Smooth muscle cell (in vitro differentiated cells): Measurements from ENCODE around the gene CDCA8. TPM values are rescaled to one million over a fixed set of nuclear protein-coding genes. Genes with fewer than 3 reads are reported as not detected.
"Not testable (repeated sequence)": the region's sequence is repeated elsewhere in the genome, so short reads cannot be mapped to it uniquely, and the experiment has no call there.

Experiments
- DNase-seq: peaks from one replicate; lab custom pipeline; 2025; ENCODE audit not compliant: unreplicated experiment; lab: John Stamatoyannopoulos, UW
- H2AFZ ChIP-seq: fragments of 200-600 bp; sonication (generic); 2 replicates; pipeline ENCODE4 v1.6.0; 2016; ENCODE audit warnings: antibody characterized with exemption, low read depth, mild to moderate bottlenecking
- H3F3A ChIP-seq: fragments of 200-600 bp; sonication (generic); 2 replicates; pipeline ENCODE4 v1.6.0; 2017; ENCODE audit warnings: antibody characterized with exemption, low read depth
- H3K27ac ChIP-seq: fragments of 200-600 bp; sonication (generic); 2 replicates; pipeline ENCODE4 v1.5.1; 2016; ENCODE audit warnings: low read depth, mild to moderate bottlenecking
- H3K27me3 ChIP-seq: fragments of 200-600 bp; sonication (generic); 2 replicates; pipeline ENCODE4 v1.6.1; 2016; ENCODE audit warnings: low read depth, mild to moderate bottlenecking
- H3K36me3 ChIP-seq: fragments of 200-600 bp; sonication (generic); 2 replicates; pipeline ENCODE4 v1.5.1; 2016; ENCODE audit warnings: low read depth
- H3K4me1 ChIP-seq: fragments of 200-600 bp; sonication (generic); 2 replicates; pipeline ENCODE4 v1.5.1; 2016; ENCODE audit warnings: low read depth
- H3K4me2 ChIP-seq: fragments of 200-600 bp; sonication (generic); 2 replicates; pipeline ENCODE4 v1.6.0; 2016; ENCODE audit warnings: mild to moderate bottlenecking
- H3K4me3 ChIP-seq: fragments of 200-600 bp; sonication (generic); 2 replicates; pipeline ENCODE4 v1.5.1; 2016; ENCODE audit warnings: mild to moderate bottlenecking
- H3K79me2 ChIP-seq: fragments of 200-600 bp; sonication (generic); 2 replicates; pipeline ENCODE4 v1.6.0; 2016; ENCODE audit warnings: low read depth, mild to moderate bottlenecking
- H3K9ac ChIP-seq: fragments of 200-600 bp; sonication (generic); 2 replicates; pipeline ENCODE4 v1.6.0; 2016; ENCODE audit warnings: low read depth
- H3K9me3 ChIP-seq: fragments of 200-600 bp; sonication (generic); replicated peaks from 2 replicates; pipeline ENCODE4 v1.5.1; 2016; ENCODE audit warnings: low read depth
- H4K20me1 ChIP-seq: fragments of 200-600 bp; sonication (generic); 2 replicates; pipeline ENCODE4 v1.6.0; 2016; ENCODE audit warnings: low read depth
- WGBS: methylation state at CpG from one replicate; pipeline ENCODE4 v1.1.7; 2016; ENCODE audit warnings: low lambda C conversion rate; 5-methylcytosine and 5-hydroxymethylcytosine counted together
- polyA plus RNA-seq: library from polyadenylated mRNA; unstranded; fragments of >200 nt; fragmentation: Nextera tagmentation; extraction: Ambion mirVana; gene quantifications from 2 replicates; pipeline ENCODE4 v1.2.1, GENCODE V29; 2016
- total RNA-seq: library from RNA; depleted of rRNA; stranded (reverse); fragments of >200 nt; gene quantifications from 2 replicates; pipeline ENCODE4 v1.2.3, GENCODE V29; 2014
- TF ChIP-seq, protein P1 (sequence below): fragments of 200-600 bp; sonication (generic); IDR thresholded peaks from 2 replicates; pipeline ENCODE4 v1.5.1; 2017; ENCODE audit warnings: borderline replicate concordance, mild to moderate bottlenecking, antibody characterized with exemption; ENCODE audit not compliant: insufficient read depth, poor library complexity, severe bottlenecking

Gene CDCA8
- total and polyA plus RNA-seq, 2 experiments from 2014 or later = 2.4 to 12.4 TPM

- Histone ChIP-seq H3K27me3 (peaks cover 5% of the 10 kb centered on the region), H3K4me2 (no peak overlapping the region), H3K9ac (no peak overlapping the region), H3F3A (no peaks in the 10 kb centered on the region), H3K9me3 (no peaks in the 10 kb centered on the region), H3K36me3 (no peaks in the 10 kb centered on the region), H2AFZ (no peak overlapping the region), H4K20me1 (no peaks in the 10 kb centered on the region), H3K79me2 (no peaks in the 10 kb centered on the region), H3K4me1 (no peaks in the 10 kb centered on the region), H3K4me3 (no peak overlapping the region), H3K27ac (no peak overlapping the region)
- no peak for DNase-seq
- TF ChIP-seq, protein P1, sequence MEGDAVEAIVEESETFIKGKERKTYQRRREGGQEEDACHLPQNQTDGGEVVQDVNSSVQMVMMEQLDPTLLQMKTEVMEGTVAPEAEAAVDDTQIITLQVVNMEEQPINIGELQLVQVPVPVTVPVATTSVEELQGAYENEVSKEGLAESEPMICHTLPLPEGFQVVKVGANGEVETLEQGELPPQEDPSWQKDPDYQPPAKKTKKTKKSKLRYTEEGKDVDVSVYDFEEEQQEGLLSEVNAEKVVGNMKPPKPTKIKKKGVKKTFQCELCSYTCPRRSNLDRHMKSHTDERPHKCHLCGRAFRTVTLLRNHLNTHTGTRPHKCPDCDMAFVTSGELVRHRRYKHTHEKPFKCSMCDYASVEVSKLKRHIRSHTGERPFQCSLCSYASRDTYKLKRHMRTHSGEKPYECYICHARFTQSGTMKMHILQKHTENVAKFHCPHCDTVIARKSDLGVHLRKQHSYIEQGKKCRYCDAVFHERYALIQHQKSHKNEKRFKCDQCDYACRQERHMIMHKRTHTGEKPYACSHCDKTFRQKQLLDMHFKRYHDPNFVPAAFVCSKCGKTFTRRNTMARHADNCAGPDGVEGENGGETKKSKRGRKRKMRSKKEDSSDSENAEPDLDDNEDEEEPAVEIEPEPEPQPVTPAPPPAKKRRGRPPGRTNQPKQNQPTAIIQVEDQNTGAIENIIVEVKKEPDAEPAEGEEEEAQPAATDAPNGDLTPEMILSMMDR = no peak
- WGBS = 74% methylated on average over 4 of the region's 4 CpGs
Measured at GRCh38 chr1:37677143-37677439, 15.2 kb upstream of the CDCA8 start.

DNA sequence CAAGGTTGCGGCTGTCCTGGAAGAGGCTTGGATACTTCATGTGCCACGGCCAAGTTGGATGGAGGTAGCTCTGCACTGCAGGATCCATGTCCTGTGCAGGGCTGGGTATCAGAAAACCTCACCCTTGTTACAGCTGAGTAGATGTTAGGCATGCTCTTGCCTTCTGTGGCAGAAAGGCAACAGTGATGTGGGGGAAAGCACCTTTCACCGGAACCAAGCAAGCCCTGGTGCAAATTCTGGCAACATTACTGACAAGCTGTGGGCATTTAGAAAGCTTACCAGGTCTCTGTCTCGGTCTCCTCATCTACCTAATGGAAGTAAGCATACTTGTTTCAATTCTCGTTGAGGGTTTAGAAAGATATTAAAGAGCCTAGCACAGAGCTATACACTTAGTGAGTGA, 14.5 kb upstream of the CDCA8 start:
- Histone ChIP-seq H3K36me3 (no peaks in the 10 kb centered on the region), H3K27me3 (peaks cover 5% of the 10 kb centered on the region), H3K4me1 (no peaks in the 10 kb centered on the region), H3K4me2 (no peak overlapping the region), H3K9me3 (no peaks in the 10 kb centered on the region), H2AFZ (no peak overlapping the region), H3K4me3 (no peak overlapping the region), H3F3A (peaks cover 2% of the 10 kb centered on the region), H3K27ac (no peak overlapping the region), H3K9ac (no peak overlapping the region), H4K20me1 (no peaks in the 10 kb centered on the region), H3K79me2 (no peaks in the 10 kb centered on the region)
- TF ChIP-seq, protein P1 = no peak
- DNase-seq = no peak
- WGBS = 77% methylated on average over 5 of the region's 5 CpGs

GRCh38 chr1:37680933-37681332, 11.4 kb upstream of the CDCA8 start:
- H3K9me3 ChIP-seq = no peaks in the 10 kb centered on the region
- H2AFZ ChIP-seq = no peak overlapping the region
- no peaks in the 10 kb centered on the region for H3K4me1 ChIP-seq
- peaks cover 10% of the 10 kb centered on the region for H3F3A ChIP-seq
- H3K4me3 ChIP-seq = no peak overlapping the region
- no peak for DNase-seq
- peaks cover 2% of the 10 kb centered on the region for H3K36me3 ChIP-seq
- TF ChIP-seq, protein P1 = no peak
- no peaks in the 10 kb centered on the region for H3K27me3 ChIP-seq
- no peaks in the 10 kb centered on the region for H4K20me1 ChIP-seq
- no peak overlapping the region for H3K27ac ChIP-seq
- no peak overlapping the region for H3K9ac ChIP-seq
- H3K79me2 ChIP-seq = no peaks in the 10 kb centered on the region
- no peak overlapping the region for H3K4me2 ChIP-seq
- 97% methylated on average over 3 of the region's 3 CpGs for WGBS

DNA sequence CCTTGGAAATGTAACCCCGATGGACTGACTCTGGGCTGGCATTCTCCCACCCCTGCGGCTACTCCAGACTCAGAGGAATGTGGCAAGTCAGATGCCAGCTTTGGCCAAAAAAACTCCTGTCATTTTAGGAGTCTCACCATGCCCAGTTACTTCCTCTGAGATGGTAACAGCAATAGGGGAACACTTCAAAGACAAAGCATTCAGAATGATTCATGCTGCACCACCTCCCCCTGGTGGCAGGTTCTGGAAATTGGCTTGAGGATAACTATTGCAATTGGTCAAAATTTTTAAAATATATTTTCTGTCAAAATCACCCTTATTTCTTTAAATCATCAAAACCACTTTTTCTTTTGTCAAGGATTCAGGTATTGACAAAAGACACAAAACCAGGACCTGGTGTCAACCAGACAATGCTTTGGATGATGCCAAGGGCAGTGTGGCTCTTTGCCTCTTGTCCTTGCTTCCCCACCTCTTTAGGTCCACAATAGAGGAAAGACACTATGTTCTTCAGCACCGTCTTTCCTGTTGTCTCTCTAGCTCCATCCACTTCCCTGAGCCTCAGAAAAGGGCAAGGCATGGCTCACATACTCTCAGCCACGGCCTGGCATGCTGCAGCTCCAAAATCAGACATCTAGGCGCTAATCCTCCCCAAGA, 9.9 kb upstream of the CDCA8 start:
- H3K4me3 ChIP-seq = no peak overlapping the region
- H4K20me1 ChIP-seq = no peaks in the 10 kb centered on the region
- no peak overlapping the region for H3K27ac ChIP-seq
- no peak overlapping the region for H2AFZ ChIP-seq
- 85% methylated on average over 5 of the region's 5 CpGs for WGBS
- H3K36me3 ChIP-seq = peaks cover 5% of the 10 kb centered on the region
- no peaks in the 10 kb centered on the region for H3K9me3 ChIP-seq
- H3K4me2 ChIP-seq = no peak overlapping the region
- DNase-seq = peak; percentile 36
- H3F3A ChIP-seq = peaks cover 10% of the 10 kb centered on the region
- TF ChIP-seq, protein P1 = peak; percentile 96
- H3K27me3 ChIP-seq = no peaks in the 10 kb centered on the region
- no peaks in the 10 kb centered on the region for H3K4me1 ChIP-seq
- peaks cover 2% of the 10 kb centered on the region for H3K79me2 ChIP-seq
- no peak overlapping the region for H3K9ac ChIP-seq

- WGBS = 97% methylated on average over 9 of the region's 9 CpGs
- H4K20me1 ChIP-seq, H3K27me3 ChIP-seq, H3K4me2 ChIP-seq, H3K4me3 ChIP-seq, H3K27ac ChIP-seq, H3K9ac ChIP-seq, H2AFZ ChIP-seq, H3K36me3 ChIP-seq, H3K4me1 ChIP-seq, DNase-seq, H3K9me3 ChIP-seq: not testable (repeated sequence)
- Histone ChIP-seq H3F3A (peaks cover 10% of the 10 kb centered on the region), H3K79me2 (peaks cover 11% of the 10 kb centered on the region)
Measured at GRCh38 chr1:37684182-37684581, 8.1 kb upstream of the CDCA8 start.
